ENCODE measurements around the gene EPHB2.
A peak's percentile ranks its signal among the peaks of the same experiment; 100 is the strongest.

- TF ChIP-seq, protein P1, sequence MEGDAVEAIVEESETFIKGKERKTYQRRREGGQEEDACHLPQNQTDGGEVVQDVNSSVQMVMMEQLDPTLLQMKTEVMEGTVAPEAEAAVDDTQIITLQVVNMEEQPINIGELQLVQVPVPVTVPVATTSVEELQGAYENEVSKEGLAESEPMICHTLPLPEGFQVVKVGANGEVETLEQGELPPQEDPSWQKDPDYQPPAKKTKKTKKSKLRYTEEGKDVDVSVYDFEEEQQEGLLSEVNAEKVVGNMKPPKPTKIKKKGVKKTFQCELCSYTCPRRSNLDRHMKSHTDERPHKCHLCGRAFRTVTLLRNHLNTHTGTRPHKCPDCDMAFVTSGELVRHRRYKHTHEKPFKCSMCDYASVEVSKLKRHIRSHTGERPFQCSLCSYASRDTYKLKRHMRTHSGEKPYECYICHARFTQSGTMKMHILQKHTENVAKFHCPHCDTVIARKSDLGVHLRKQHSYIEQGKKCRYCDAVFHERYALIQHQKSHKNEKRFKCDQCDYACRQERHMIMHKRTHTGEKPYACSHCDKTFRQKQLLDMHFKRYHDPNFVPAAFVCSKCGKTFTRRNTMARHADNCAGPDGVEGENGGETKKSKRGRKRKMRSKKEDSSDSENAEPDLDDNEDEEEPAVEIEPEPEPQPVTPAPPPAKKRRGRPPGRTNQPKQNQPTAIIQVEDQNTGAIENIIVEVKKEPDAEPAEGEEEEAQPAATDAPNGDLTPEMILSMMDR (tag by site-specific recombination; IDR thresholded peaks at IDR 0.05), result no peak; the same call in 1 of the 2 replicates
- TF ChIP-seq ZBTB1 (tag by site-specific recombination; IDR thresholded peaks at IDR 0.05) (no peak), ZNF184 (tag by site-specific recombination; IDR thresholded peaks at IDR 0.05) (no peak), ZNF658 (tag by site-specific recombination; IDR thresholded peaks at IDR 0.05) (no peak), ZNF560 (tag by site-specific recombination; IDR thresholded peaks at IDR 0.05; ENCODE audit: borderline replicate concordance) (no peak), MYNN (tag by site-specific recombination; IDR thresholded peaks at IDR 0.05; ENCODE audit: borderline replicate concordance) (no peak), GLIS2 (tag by site-specific recombination; IDR thresholded peaks at IDR 0.05) (peak; percentile 56; the same call in 1 of the 2 replicates), BCL11A (tag by site-specific recombination; IDR thresholded peaks at IDR 0.05; ENCODE audit: low read depth) (no peak)
Measured at GRCh38 chr1:22673486-22674409, 36.9 kb upstream of the EPHB2 start.

Measured in HEK293 (cell line).